Prostate gland (tissue), 2 donors: ENCODE results near the gene ILRUN.

Source experiments
- CTCF ChIP-seq, 4 experiments: fragments of 200-600 bp in 2 of 4; fragments of 450-650 bp in 2 of 4; sonication (generic) in 2 of 4; IDR thresholded peaks; 1 replicate in 3 of 4; 2 replicates in 1 of 4; pipeline ENCODE4 v1.5.1; 2016 to 2019; ENCODE audit warnings: antibody characterized with exemption in 4 of 4, mild to moderate bottlenecking in 2 of 4, moderate library complexity in 2 of 4
- POLR2A ChIP-seq: fragments of 450-650 bp; IDR thresholded peaks from one replicate; pipeline ENCODE4 v1.6.1; 2016; ENCODE audit warnings: antibody characterized with exemption, mild to moderate bottlenecking

GRCh38 chr6:34718976-34719375 is 22.4 kb upstream of the ILRUN start:
- no peak for TF ChIP-seq POLR2A
- TF ChIP-seq CTCF (IDR thresholded peaks at IDR 0.05) = no peak
